HCT116 (cell line): ENCODE measurements around the gene FLOT1.

Experiments used
- EZH2 ChIP-seq: fragments of 200-600 bp; sonication (generic); IDR thresholded peaks from 2 replicates; pipeline ENCODE4 v1.6.1; 2017; ENCODE audit warnings: antibody characterized with exemption, mixed run types
- POLR2A ChIP-seq: IDR thresholded peaks from 2 replicates; pipeline ENCODE4 v1.7.0; 2011; ENCODE audit warnings: borderline replicate concordance; ENCODE audit not compliant: insufficient read depth, insufficient read length; ENCODE audit errors: extremely low read depth
- YY1 ChIP-seq: IDR thresholded peaks from 2 replicates; pipeline ENCODE4 v1.6.1; 2011; ENCODE audit warnings: low read length, low read depth, moderate library complexity, mild to moderate bottlenecking; ENCODE audit not compliant: insufficient replicate concordance; ENCODE audit errors: extremely low read depth
- TF ChIP-seq, protein P1 (sequence below), 3 experiments: fragments of 200-600 bp in 1 of 3; sonication (generic) in 1 of 3; IDR thresholded peaks in 2 of 3; conservative IDR thresholded peaks in 1 of 3; 2 replicates each; pipeline ENCODE4 v1.5.1; 2012 to 2017; ENCODE audit warnings: low read depth in 2 of 3, low read length in 2 of 3, antibody characterized with exemption in 1 of 3, borderline replicate concordance in 1 of 3, control low read depth in 1 of 3, mild to moderate bottlenecking in 1 of 3, mixed read lengths in 1 of 3, mixed run types in 1 of 3, moderate library complexity in 1 of 3; ENCODE audit not compliant: insufficient read depth in 1 of 3

DNA sequence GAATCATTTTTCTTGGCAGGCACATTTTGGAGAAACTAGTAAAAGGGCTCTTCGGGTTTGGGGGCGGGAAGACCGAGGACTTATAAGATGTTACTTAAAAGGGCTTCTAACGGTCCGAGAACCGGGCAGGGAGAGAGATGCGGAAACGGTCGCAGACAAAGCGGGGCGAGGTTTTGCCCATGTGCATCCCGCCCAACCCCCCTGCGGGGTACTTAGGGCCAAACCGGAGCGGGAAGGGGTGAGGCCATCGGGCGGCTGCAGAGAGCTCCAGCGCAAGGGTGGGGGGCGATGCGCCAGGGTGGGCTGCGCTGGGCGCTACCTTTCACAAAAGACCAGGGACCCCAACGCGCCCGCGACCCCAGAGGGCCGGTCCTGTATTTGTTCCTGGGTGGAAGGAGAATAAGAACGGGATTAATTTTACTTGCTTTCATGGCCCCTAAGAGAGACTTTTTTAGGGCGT is 21.7 kb downstream of the FLOT1 start:
- TF ChIP-seq, protein P1, sequence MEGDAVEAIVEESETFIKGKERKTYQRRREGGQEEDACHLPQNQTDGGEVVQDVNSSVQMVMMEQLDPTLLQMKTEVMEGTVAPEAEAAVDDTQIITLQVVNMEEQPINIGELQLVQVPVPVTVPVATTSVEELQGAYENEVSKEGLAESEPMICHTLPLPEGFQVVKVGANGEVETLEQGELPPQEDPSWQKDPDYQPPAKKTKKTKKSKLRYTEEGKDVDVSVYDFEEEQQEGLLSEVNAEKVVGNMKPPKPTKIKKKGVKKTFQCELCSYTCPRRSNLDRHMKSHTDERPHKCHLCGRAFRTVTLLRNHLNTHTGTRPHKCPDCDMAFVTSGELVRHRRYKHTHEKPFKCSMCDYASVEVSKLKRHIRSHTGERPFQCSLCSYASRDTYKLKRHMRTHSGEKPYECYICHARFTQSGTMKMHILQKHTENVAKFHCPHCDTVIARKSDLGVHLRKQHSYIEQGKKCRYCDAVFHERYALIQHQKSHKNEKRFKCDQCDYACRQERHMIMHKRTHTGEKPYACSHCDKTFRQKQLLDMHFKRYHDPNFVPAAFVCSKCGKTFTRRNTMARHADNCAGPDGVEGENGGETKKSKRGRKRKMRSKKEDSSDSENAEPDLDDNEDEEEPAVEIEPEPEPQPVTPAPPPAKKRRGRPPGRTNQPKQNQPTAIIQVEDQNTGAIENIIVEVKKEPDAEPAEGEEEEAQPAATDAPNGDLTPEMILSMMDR (IDR thresholded peaks at IDR 0.05 in 2 of 3, conservative IDR thresholded peaks at IDR 0.05 in 1 of 3; ENCODE audit: borderline replicate concordance in 1 of 3, insufficient read depth in 1 of 3, low read depth in 2 of 3, low read length in 2 of 3): no peak
- no peak for TF ChIP-seq EZH2
- no peak for TF ChIP-seq YY1
- TF ChIP-seq POLR2A: no peak
